Nephron progenitor cell (in vitro differentiated cells): ENCODE results near the gene SPP2.

Experiments
- DNase-seq: peaks from one replicate; pipeline ENCODE4 v3.0.0; 2021
- H3K27ac Mint-ChIP-seq: 2 replicates; pipeline ENCODE4 v1.8.0; 2021; ENCODE audit warnings: mild to moderate bottlenecking, moderate library complexity, mixed read lengths
- H3K27me3 Mint-ChIP-seq: 2 replicates; pipeline ENCODE4 v1.8.0; 2021; ENCODE audit warnings: mild to moderate bottlenecking, low read depth, mixed read lengths; ENCODE audit not compliant: poor library complexity
- H3K36me3 Mint-ChIP-seq: 2 replicates; pipeline ENCODE4 v1.8.0; 2021; ENCODE audit warnings: low read depth, mixed read lengths
- H3K4me1 Mint-ChIP-seq: 2 replicates; pipeline ENCODE4 v1.8.0; 2021; ENCODE audit warnings: mixed read lengths
- H3K4me3 Mint-ChIP-seq: 2 replicates; pipeline ENCODE4 v1.8.0; 2021; ENCODE audit warnings: mild to moderate bottlenecking, moderate library complexity, mixed read lengths
- H3K9me3 Mint-ChIP-seq: 2 replicates; pipeline ENCODE4 v1.8.0; 2021; ENCODE audit warnings: mild to moderate bottlenecking, moderate library complexity, mixed read lengths
- CTCF ChIP-seq: fragments of 200-600 bp; sonication (generic); IDR thresholded peaks from 2 replicates; pipeline ENCODE4 v1.5.0; 2021; ENCODE audit warnings: antibody characterized with exemption

Gene SPP2

GRCh38 chr2:234109321-234109720 is 58.8 kb downstream of the SPP2 start:
- Mint-ChIP-seq H3K27me3 (peaks cover 20% of the 10 kb centered on the region), H3K9me3 (peaks cover 7% of the 10 kb centered on the region), H3K4me3 (no peak overlapping the region), H3K36me3 (no peaks in the 10 kb centered on the region), H3K27ac (no peak overlapping the region), H3K4me1 (no peaks in the 10 kb centered on the region)
- no peak for DNase-seq
- TF ChIP-seq CTCF, result no peak

- DNase-seq, result no peak
- Mint-ChIP-seq H3K36me3 (no peaks in the 10 kb centered on the region), H3K27me3 (peaks cover 20% of the 10 kb centered on the region), H3K4me1 (no peaks in the 10 kb centered on the region), H3K27ac (no peak overlapping the region), H3K9me3 (peaks cover 12% of the 10 kb centered on the region), H3K4me3 (no peak overlapping the region)
- no peak for TF ChIP-seq CTCF
Observed at GRCh38 chr2:234110219-234110618, 59.7 kb downstream of the SPP2 start.

- TF ChIP-seq CTCF, result no peak
- no peak overlapping the region for H3K4me3 Mint-ChIP-seq
- no peaks in the 10 kb centered on the region for H3K4me1 Mint-ChIP-seq
- no peak for DNase-seq
- peaks cover 12% of the 10 kb centered on the region for H3K9me3 Mint-ChIP-seq
- H3K27ac Mint-ChIP-seq, result no peak overlapping the region
- peaks cover 15% of the 10 kb centered on the region for H3K27me3 Mint-ChIP-seq
- no peaks in the 10 kb centered on the region for H3K36me3 Mint-ChIP-seq
Observed at GRCh38 chr2:234111523-234111922, 61.0 kb downstream of the SPP2 start.

GRCh38 chr2:234116010-234116409 is 65.5 kb downstream of the SPP2 start:
- no peaks in the 10 kb centered on the region for H3K36me3 Mint-ChIP-seq
- no peaks in the 10 kb centered on the region for H3K4me1 Mint-ChIP-seq
- no peak for DNase-seq
- peaks cover 13% of the 10 kb centered on the region for H3K9me3 Mint-ChIP-seq
- H3K27ac Mint-ChIP-seq, result no peak overlapping the region
- TF ChIP-seq CTCF, result no peak
- H3K4me3 Mint-ChIP-seq, result no peak overlapping the region
- peaks cover 25% of the 10 kb centered on the region for H3K27me3 Mint-ChIP-seq

- DNase-seq, result no peak
- Mint-ChIP-seq H3K4me1 (no peaks in the 10 kb centered on the region), H3K27ac (no peak overlapping the region), H3K36me3 (no peaks in the 10 kb centered on the region), H3K27me3 (peaks cover 20% of the 10 kb centered on the region), H3K4me3 (no peak overlapping the region), H3K9me3 (peaks cover 6% of the 10 kb centered on the region)
- no peak for TF ChIP-seq CTCF
Observed at GRCh38 chr2:234121999-234122398, 71.5 kb downstream of the SPP2 start.

- H3K27ac Mint-ChIP-seq, result no peak overlapping the region
- no peak overlapping the region for H3K4me3 Mint-ChIP-seq
- peaks cover 18% of the 10 kb centered on the region for H3K27me3 Mint-ChIP-seq
- no peak for DNase-seq
- H3K4me1 Mint-ChIP-seq, result no peaks in the 10 kb centered on the region
- no peak for TF ChIP-seq CTCF
- peaks cover 4% of the 10 kb centered on the region for H3K9me3 Mint-ChIP-seq
- no peaks in the 10 kb centered on the region for H3K36me3 Mint-ChIP-seq
Observed at GRCh38 chr2:234125451-234126145, 75.1 kb downstream of the SPP2 start.
